ENCODE measurements around the gene SPEG.

The SPEG gene

DNA sequence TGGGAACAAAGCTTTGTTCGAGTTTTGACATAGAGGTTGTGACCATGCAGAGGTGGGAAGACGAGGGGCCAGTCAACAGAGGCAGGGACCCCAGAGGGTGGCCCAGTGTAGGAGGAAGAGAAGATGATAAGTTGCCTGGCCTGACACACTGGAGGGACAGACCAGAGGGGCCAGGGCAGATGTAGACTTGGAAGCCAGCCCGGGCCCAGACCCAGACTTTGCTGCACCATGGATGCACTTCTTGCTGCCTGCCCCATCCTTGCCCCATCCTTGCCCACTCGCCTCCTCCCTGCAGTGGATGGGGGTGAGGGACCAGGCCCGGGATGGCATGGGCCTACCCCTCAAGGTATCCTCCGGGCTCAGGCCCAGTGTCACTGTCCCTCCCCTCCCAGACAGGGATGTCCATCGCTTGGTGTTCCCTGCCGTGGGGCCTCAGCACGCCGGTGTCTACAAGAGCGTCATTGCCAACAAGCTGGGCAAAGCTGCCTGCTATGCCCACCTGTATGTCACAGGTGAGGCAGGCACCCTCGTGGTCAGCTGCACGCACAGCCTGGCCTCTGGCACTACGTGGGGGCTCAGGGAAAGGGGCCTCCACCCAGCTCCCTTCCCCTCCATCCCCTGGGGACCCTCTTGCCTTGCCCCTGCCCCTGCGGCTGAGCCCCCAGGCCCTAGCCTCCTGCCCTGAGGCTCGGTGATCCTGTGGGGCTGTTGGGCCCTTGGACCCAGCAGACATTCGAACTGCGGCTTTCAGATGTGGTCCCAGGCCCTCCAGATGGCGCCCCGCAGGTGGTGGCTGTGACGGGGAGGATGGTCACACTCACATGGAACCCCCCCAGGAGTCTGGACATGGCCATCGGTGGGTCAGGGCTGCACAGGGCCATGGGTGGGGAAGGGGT, 37.1 kb downstream of the SPEG start:
- TF ChIP-seq ZFX (IDR thresholded peaks at IDR 0.05) = no peak
- TF ChIP-seq, protein P1, sequence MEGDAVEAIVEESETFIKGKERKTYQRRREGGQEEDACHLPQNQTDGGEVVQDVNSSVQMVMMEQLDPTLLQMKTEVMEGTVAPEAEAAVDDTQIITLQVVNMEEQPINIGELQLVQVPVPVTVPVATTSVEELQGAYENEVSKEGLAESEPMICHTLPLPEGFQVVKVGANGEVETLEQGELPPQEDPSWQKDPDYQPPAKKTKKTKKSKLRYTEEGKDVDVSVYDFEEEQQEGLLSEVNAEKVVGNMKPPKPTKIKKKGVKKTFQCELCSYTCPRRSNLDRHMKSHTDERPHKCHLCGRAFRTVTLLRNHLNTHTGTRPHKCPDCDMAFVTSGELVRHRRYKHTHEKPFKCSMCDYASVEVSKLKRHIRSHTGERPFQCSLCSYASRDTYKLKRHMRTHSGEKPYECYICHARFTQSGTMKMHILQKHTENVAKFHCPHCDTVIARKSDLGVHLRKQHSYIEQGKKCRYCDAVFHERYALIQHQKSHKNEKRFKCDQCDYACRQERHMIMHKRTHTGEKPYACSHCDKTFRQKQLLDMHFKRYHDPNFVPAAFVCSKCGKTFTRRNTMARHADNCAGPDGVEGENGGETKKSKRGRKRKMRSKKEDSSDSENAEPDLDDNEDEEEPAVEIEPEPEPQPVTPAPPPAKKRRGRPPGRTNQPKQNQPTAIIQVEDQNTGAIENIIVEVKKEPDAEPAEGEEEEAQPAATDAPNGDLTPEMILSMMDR (conservative IDR thresholded peaks at IDR 0.05) = no peak
- H3K27ac ChIP-seq = no peak overlapping the region

DNA sequence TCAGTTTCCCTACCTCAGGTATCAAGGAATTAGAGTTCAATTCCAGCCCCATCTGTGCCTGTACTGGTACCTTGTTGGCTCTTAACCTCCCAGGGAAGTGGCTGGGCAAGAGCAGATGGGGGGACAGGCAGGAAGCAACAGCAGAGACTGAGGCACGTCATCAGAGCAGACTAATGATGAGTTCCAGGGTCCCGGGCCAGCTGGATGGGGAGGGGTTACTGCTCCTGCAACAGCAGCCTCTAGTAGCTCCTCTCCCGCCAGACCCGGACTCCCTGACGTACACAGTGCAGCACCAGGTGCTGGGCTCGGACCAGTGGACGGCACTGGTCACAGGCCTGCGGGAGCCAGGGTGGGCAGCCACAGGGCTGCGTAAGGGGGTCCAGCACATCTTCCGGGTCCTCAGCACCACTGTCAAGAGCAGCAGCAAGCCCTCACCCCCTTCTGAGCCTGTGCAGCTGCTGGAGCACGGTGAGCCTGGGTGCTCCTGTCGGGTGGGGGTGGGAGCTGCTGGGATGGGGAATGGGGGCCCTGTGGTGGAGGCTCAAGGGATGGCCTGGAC, 38.1 kb downstream of the SPEG start:
- no peak overlapping the region for H3K27ac ChIP-seq
- TF ChIP-seq, protein P1 (conservative IDR thresholded peaks at IDR 0.05) = no peak
- no peak for TF ChIP-seq ZFX (IDR thresholded peaks at IDR 0.05)

DNA sequence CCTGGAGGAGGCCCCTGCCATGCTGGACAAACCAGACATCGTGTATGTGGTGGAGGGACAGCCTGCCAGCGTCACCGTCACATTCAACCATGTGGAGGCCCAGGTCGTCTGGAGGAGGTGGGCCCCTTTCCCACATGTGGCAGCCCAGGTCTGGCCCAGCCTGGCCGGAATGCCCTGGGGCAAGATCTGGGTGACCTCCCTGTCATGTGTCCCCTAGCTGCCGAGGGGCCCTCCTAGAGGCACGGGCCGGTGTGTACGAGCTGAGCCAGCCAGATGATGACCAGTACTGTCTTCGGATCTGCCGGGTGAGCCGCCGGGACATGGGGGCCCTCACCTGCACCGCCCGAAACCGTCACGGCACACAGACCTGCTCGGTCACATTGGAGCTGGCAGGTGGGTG, 38.9 kb downstream of the SPEG start:
- no peak overlapping the region for H3K27ac ChIP-seq

DNA sequence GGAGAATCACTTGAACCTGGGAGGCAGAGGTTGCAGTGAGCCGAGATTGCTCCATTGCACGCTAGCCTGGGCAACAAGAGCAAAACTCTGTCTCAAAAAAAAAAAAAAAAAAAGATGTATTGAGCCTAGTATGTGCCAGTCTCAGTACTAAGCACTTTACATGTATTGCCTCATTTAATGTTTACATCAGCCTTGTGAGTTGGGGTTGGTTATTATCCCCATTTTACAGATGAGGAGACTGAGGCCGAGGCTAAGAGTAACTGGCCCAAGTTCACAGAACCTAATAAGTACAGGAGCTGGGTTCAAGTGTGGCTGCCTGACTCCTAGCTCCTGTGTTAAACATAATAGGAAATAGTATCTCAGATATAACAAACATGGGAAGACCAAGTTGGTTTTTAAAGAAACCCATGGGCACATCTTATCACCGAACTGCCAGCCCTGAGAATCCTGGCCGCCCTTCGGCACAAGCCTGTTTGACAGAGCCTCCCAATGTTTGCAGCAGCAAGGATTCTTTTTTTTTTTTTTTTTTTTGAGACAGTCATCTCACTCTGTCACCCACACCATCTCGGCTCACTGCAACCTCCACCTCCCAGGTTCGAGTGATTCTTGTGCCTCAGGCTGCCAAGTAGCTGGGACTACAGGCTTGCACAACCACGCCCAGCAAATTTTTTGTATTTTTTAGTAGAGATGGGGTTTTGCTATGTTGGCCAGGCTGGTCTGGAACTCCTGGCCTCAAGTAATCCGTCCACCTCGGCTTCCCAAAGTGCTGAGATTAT, 39.8 kb downstream of the SPEG start:
- H3K27ac ChIP-seq = no peak overlapping the region
- TF ChIP-seq, protein P1 (conservative IDR thresholded peaks at IDR 0.05) = no peak
- no peak for TF ChIP-seq ZFX (IDR thresholded peaks at IDR 0.05)

More for the DNA sequence above, 38.9 kb downstream of the SPEG start:
- no peak for TF ChIP-seq ZFX (IDR thresholded peaks at IDR 0.05)
- TF ChIP-seq, protein P1 (conservative IDR thresholded peaks at IDR 0.05) = no peak

DNA sequence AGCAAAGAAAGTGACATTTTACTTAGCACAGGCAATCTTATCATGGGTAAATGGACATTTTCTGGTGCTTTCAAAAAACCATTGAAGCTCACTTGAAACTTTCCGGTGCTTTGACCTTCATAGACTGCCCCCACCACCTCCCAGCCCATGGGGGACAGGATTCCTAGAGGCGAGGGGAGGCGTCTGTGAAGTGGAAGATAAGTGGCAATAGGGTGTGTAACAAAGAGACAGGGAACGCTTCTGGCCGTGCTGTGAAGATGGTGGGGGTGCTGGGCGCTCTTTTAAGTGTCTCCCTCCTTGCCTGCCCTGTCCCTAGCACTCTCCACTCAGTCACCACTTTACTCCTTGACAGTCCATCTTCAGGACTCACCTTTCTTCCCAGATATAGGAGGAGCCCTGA, 40.6 kb downstream of the SPEG start:
- H3K27ac ChIP-seq = no peak overlapping the region
- TF ChIP-seq, protein P1 (conservative IDR thresholded peaks at IDR 0.05) = no peak
- TF ChIP-seq ZFX (IDR thresholded peaks at IDR 0.05) = no peak

DNA sequence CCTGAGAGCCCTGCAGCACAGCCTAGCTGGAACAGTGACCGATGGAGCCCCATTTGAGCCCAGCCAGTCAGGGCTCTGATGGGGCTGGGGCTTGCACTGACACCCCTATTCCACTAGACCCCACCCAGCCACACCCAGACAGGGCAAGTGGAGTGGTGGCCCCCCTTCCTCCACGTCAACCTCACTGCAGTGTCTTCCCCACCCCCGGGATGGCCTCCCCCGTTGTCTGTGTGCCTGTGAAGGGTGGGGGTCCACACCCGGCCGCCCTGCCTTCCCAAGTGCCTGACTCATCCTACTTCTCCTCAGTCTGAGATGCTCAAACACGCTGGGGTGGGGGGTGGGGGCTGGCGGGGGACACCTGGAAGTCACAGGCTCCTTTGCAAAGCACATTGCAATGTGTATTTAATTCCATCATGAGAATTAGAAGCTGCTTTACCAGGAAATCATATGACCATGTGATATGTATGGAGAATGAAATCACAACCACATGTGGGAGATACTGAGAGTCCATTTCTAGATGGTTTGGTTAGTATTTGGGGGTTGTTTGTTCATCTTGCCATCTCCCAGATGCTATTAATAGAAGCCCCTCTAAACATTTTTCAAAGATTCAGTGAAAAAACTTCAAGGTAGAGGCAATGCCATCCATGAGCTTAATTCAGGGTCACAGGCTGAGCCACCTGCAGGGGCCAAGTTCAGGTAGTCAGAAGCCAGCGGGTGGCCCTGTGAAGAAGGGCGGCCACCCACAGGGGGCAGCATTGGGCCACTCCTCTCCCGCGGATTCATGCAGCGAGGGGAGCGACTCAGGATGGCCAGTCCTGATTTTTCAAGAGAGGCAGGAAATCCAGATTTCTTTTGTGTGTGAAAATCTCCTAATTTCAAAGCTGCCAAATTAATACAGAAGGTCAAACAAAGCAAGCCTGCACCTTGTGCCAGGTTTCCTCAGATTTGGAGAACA, 41.3 kb downstream of the SPEG start:
- no peak for TF ChIP-seq ZFX (IDR thresholded peaks at IDR 0.05)
- TF ChIP-seq, protein P1 (conservative IDR thresholded peaks at IDR 0.05) = peak; percentile 90
- H3K27ac ChIP-seq = no peak overlapping the region

All from C4-2B (cell line).